ENCODE measurements around the gene NEK7.
A peak's percentile ranks its signal among the peaks of the same experiment; 100 is the strongest.

Gene NEK7

DNA sequence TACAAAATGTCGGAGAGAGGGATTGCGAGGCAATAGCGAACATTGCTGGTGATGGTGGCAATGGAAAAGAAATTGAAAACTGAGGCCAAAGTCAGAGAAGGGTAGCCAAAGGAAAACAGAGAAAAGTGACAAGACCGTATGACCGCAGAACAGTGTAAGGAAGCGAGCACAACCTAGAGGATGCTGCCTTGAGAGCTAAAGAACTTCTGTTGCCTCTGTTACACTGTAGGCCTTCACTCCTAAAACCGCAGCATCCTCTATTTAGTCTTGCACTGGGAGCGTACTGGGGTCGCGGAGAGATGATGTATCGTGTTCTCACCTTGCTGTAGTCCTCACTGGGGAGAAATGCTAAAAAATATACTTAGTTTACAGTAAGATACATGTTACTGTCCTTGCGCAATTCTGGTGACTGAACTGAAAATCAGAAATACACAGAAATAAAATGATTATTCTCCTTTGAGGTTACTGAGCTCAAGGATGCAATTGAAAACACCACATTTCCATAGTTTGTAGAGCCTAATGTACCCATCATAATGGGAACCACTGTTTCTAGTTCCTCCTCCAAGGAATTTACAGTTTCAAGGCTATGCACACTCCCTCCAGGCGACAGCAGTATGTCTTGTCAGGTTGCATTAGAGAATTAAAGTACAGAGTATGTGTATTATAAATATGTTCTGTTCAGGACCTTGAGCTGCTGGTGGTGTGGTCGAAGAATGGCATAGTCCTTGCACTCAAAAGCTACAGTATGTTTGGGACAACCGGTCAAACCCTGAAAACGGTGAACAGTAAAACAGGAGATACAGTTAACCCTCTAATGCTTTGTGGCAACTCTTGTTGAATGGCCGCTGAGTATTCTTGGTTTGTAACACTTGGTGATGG is 1.3 kb downstream of the NEK7 start:
- H3K27me3 ChIP-seq: no peaks in the 10 kb centered on the region
- H3K36me3 ChIP-seq: no peaks in the 10 kb centered on the region
- H3K9me3 ChIP-seq: no peaks in the 10 kb centered on the region
- peaks cover 9% of the 10 kb centered on the region; the same call in 1 of the 2 replicates for H3K4me1 ChIP-seq
- H3K4me3 ChIP-seq (ENCODE audit: low read depth, low read length): peak overlapping the region; percentile 74
- DNase-seq: peak; percentile 15
- TF ChIP-seq, protein P1, sequence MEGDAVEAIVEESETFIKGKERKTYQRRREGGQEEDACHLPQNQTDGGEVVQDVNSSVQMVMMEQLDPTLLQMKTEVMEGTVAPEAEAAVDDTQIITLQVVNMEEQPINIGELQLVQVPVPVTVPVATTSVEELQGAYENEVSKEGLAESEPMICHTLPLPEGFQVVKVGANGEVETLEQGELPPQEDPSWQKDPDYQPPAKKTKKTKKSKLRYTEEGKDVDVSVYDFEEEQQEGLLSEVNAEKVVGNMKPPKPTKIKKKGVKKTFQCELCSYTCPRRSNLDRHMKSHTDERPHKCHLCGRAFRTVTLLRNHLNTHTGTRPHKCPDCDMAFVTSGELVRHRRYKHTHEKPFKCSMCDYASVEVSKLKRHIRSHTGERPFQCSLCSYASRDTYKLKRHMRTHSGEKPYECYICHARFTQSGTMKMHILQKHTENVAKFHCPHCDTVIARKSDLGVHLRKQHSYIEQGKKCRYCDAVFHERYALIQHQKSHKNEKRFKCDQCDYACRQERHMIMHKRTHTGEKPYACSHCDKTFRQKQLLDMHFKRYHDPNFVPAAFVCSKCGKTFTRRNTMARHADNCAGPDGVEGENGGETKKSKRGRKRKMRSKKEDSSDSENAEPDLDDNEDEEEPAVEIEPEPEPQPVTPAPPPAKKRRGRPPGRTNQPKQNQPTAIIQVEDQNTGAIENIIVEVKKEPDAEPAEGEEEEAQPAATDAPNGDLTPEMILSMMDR (IDR thresholded peaks at IDR 0.05; ENCODE audit: low read depth, low read length): no peak

DNA sequence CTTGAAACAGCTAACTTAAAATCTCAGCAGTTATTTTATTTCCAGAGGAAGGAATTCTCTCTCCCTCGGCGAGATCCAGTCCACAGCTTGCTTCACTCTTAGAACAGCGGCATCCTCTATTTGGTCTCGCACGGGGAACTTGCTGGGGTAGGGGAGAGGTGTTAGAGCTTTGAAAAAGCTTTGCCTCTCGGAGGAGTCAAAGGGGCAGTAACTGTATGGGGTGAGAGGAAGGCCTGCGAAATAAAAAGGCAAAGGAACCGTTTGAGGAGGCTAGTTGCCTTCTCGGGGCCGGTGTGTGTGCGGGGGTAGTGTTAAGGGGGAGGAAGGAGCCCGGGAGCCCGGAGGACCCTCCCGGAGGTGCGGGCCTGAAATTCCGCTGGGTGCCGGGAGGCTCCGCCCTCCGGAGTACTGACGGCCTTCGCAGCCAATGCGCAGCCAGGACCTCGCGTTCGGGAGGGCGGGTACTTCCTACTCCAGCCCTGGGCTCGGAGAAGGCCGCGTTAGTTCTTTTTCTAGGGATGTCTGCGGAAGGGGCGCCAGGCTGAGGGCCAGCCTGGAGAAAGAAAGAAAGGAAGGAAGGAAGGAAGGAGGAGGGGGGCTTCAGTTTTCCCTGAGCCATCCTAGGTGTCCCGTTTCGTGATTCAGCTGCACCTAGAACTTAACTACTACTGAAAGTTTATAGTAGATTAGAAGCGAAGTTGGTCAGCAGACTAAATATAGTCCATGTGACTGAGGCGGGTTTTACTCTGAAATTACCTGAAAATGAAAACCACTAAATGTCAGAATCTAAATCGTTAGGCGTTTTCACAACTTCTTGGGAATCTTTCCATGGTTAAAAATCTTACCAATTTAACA is 2.2 kb downstream of the NEK7 start:
- Histone ChIP-seq H3K36me3 (no peaks in the 10 kb centered on the region), H3K4me1 (peaks cover 9% of the 10 kb centered on the region; the same call in 1 of the 2 replicates), H3K27me3 (no peaks in the 10 kb centered on the region), H3K9me3 (no peaks in the 10 kb centered on the region), H3K4me3 (ENCODE audit: low read depth, low read length) (peak overlapping the region; percentile 74)
- TF ChIP-seq, protein P1 (IDR thresholded peaks at IDR 0.05; ENCODE audit: low read depth, low read length): no peak
- peak; percentile 92 for DNase-seq

DNA sequence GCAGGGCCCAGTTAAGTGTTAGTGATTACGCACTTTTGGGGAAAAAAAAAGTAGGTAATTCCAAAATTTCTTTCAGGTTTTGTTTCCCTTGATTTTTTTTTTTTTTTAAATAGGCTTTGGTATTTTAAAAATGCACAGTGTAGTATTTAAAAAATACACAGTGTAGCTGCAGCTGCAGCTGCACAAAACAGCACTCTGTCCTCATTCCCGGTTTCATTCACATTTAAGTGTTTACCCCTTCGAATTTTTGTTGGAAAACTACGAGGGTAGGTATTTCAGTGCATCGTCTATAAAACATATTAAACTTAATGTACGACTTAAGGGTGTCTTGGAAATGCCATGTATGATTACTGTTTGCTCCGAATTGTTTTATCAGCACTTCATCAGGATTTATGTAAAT is 3.4 kb downstream of the NEK7 start:
- TF ChIP-seq, protein P1 (IDR thresholded peaks at IDR 0.05; ENCODE audit: low read depth, low read length): no peak
- Histone ChIP-seq H3K9me3 (no peaks in the 10 kb centered on the region), H3K4me1 (peaks cover 9% of the 10 kb centered on the region; the same call in 1 of the 2 replicates), H3K36me3 (no peaks in the 10 kb centered on the region), H3K27me3 (no peaks in the 10 kb centered on the region), H3K4me3 (ENCODE audit: low read depth, low read length) (0 out of 2 replicates have a peak overlapping the region, but pooled peaks have one; percentile 3)
- DNase-seq: no peak

DNA sequence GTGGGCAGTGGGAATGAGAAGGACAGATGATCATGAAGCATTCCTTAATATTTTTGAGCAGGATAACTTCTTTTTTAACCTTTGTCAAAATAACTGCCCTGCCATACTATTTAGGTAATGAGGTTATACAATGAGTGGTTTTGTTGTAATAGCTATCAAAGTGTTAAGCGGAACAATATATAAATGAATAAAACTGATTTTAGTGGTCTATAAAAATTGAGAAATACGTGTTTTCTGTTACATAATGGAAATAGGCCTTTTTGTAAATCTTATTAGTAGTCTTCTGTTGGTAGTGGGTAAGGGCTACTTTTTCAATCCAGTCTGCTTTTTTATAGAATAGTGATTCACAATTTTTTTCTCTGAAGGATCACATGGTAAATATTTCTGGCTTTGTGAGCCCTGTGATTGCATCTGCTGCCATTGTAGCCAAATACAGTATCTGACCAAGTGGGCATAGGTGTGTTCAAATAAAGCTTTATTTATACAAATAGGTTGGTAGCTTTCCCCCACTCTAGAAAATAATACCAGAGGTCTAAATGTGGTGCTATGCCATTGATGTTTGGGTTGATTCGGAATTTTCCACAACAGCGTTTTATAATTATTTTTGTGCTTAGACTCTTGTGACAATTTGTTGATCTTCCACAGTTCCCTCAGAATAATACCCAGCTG is 4.3 kb downstream of the NEK7 start:
- Histone ChIP-seq H3K27me3 (no peaks in the 10 kb centered on the region), H3K4me1 (peaks cover 9% of the 10 kb centered on the region; the same call in 1 of the 2 replicates), H3K4me3 (ENCODE audit: low read depth, low read length) (no peak overlapping the region), H3K36me3 (no peaks in the 10 kb centered on the region), H3K9me3 (no peaks in the 10 kb centered on the region)
- TF ChIP-seq, protein P1 (IDR thresholded peaks at IDR 0.05; ENCODE audit: low read depth, low read length): no peak
- DNase-seq: no peak

DNA sequence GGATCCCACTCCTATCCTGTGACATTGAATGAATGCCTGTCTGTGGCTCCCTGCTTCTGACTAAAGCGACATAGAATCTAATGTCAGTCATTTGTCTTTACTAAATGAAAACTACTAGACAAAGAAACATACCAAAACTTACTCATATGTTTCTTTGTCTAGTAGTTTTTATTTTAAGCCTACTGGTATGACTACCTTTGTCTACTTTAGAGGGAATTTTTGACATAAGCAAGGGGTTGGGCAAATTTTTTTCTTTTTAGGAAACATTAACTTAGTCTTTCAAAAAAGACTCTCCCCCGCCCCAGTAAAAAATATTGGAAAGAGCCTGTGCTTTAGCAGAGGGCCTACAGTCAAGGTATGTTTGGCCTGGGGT is 4.9 kb downstream of the NEK7 start:
- TF ChIP-seq, protein P1 (IDR thresholded peaks at IDR 0.05; ENCODE audit: low read depth, low read length): no peak
- no peaks in the 10 kb centered on the region for H3K27me3 ChIP-seq
- peaks cover 9% of the 10 kb centered on the region; the same call in 1 of the 2 replicates for H3K4me1 ChIP-seq
- no peaks in the 10 kb centered on the region for H3K9me3 ChIP-seq
- DNase-seq: no peak
- no peaks in the 10 kb centered on the region for H3K36me3 ChIP-seq
- H3K4me3 ChIP-seq (ENCODE audit: low read depth, low read length): no peak overlapping the region

All from BE2C (cell line).